8988T (cell line): ENCODE data around the gene BRME1.

Experiments used
- DNase-seq: peaks from one replicate; pipeline ENCODE4 v3.0.0; 2011

BRME1 gene

DNA sequence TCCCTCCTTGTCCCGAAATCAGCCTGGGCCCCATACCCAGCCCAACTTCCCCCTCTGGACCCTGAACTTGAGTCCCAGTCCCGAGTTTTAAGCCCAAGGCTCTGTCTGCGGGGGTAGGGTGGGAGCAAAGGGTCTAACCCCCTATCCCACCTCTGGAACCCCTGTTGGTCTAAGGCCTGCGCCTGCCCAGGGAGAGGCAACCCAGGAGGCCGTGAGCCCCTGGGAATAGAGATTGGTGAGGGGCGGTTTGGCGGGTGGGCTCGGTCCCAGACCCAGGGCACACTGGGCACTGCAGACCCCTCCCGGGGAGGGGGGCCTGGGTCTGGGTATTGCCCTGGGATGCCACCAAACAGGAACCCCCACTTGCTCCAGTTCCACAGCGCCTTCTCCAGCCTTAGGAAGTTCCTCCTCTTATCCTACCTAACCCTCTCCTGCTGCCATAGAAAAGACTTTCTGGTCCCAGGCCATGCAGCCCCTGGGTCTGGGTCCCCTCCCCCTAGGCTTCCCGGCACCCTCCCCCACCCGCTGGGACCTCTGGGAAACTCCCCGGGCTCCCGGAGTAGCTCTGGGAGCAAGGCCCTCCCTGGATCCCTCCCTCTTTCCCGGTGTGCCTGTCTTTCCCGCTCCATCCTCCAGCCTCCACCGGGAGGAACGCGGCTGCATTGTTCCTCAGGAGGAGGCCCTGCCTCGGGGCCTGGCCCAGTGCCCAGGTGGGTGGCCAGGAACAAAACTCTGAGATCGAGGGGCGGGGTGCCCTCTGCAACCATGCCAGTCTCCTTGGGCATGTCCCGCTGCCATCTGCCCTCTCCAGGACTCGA is 62.6 kb downstream of the BRME1 start:
- peak; percentile 61 for DNase-seq

DNA sequence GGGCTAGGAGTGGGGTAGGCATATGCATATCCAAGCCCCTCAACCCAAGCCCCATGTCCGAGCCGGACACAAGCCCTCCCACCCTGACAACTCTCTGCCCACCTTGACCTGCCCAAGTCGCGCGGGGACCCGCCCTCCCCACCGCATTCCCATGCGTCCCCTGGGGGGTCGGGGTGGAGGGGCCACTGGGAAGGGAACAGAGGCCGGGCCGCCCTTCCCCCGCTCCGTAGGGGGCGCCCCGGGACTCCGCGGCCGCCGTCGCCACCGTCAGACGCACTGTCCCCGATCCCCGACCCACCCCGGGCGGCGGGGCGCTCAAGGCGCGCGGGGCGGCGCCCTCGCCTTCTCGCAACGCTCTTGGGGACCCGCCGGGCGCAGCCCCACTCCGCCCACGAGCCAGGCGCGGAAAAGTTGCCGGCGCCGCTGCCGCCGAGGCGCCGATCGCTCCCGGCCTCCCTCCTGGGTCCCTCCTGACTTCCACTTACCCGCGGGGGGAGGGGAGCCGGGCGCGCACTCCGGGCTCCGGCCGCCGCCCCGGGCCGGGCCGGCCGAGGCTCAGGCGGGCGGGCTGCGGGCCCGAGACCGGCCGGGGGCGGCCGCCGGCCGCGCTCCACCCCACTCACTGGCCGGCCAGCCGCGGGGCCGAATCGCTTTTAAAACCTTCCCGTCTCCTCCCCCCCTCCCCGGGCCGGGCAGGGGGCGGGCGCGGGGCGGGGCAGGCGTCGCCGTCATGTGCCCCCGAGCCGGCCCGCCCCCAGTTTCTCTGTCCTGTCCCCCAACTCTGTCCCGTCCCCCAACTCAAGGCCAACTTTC is 63.4 kb downstream of the BRME1 start:
- DNase-seq, result no peak

DNA sequence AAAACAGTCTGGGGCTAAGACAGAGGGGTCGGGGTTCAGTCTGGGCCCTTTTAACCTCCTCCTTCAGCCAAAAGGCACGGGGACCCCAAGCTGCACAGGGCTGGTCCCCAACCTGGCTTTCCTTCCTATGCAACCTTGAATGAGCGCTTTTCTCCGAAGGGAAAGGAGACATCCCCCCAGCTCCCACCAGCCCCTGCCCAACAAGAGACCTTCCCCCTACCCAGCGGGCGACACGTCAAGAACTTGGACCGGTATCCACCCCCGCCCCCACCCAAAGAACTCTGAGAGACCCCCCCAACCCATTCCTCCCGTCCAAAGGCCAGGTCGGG is 64.0 kb downstream of the BRME1 start:
- no peak for DNase-seq

DNA sequence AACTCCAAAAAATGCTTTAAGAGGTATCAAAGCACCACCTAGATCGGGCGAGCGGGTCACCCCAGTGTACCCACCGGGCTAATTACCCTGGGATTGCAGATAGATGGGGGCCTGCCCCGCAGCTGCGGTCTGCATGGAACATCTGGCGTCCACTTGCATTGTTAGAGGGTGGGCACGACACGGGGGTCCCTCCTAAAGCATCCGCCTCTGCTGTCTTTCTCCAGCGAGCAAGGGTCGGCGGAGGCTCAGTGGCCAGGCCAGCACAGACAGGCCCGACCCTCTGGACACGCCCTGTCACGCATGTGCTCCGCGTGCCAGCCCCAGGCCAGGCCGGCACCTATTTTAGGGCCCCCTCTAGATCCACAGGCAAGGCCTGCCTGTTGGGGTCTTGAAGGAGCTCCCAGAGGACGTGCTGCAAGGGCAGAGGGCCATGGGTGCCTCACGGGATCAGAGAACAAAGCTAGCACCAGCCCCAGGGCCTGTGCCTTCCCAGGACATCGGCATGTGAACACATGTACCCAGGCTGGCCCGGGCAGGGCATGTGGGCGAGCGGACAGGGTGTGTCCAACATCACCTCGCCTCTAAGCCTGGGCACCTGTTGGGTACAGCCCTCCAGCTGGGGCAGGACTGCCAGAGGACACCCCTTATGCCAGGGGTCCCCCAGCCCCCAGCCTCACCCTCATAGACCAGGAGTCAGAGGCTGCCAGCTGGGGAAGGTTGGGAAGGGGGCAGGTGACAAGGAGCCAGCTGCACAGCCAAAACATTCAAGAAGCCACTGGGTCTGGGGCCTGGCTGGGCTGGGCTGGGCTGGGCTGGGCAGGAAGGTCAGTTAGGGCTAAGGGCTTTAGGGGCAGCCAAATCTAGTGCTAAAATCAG is 64.6 kb downstream of the BRME1 start:
- DNase-seq, result no peak

DNA sequence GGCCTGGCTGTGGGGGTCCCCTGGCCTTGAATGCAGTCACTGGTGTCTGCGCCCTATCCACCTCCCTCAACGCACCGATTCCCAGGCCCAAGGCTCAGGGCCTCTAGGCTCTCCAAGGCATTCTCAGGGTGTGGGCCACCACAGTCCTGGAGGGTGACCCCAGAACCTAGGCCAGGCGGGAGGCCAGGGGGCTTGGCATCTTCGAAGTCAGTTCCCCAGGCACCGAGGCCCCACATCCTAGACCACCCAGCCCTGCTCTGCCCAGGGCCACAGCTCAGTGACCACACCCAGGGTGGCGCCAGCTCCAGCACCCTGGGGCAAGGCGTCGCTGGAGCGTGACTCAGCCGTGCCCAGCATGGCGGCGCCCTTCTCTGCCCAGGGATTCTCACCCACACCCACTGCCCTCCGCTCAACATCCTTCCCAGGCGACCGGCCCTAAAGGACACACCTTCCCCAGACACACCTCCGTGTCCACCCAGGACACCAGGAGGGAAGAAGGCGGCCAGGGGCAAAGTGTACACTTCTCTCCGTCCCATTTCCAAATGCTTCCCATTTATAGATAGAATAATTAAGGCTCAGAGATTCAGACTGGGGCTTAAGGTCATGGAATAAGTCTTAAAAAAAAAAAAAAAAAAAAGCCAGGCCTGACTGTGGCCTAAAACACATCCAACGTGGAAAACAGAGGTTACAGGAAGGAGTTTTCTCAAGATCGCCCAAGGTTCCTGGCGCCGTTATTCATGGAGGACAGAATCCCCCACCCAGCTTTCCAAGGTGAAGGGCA is 65.4 kb downstream of the BRME1 start:
- DNase-seq, result no peak

DNA sequence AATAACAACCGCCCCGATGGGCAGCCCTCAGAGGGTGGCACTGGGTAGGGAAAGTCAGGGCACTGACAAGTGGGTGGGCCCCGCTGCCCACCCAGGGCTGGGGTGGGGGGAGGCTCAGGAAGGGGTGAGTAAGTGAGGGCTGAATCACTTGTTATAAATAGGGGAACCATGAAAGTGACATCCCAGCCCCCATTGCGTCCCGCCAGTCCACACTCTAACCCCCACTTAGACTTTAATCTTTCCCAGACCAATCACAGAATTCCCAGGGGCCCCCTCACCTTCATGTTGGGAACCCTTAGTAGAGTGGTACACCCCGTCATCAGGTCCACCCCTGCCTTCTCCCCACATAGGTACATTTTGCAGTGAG is 66.0 kb downstream of the BRME1 start:
- no peak for DNase-seq

DNA sequence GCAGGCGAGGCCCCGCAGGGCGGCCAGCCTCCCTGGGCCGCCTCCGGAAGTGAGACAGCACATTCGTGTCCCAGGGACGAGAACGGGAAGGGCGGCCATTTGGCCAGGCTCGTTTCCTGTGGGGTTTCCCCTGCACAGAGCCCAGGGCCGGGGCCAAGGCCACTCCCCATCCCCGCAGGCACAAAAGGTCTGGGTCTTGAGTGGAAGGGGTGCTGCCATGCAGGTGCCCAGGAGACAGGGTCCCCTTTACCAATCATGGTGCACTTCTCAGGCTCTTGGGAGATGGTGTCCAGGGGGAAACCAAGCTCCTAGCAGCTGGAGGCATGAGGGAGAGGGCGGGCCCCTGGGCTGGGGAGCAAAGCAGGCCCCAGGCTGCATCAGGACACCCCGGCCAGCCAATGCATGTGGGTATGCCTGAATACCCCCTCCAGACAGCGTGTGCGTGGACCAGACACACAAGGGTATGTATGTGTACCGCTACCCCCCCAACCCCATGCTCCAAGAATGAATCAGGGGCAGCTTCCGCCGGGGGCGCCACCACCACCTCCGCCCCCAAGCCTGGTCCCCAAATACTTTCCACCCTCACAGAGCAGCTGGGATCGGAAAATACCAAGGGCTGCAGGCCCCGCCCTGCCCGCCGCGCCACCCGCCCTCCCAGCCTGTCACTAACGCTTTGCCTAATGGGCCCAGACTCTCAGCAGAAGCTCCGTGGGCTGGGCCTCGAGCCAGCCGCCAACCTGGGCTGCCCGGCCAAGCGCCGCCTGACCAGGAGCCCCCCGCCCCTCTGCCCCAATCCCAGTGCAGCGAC is 66.6 kb downstream of the BRME1 start:
- DNase-seq, result no peak

DNA sequence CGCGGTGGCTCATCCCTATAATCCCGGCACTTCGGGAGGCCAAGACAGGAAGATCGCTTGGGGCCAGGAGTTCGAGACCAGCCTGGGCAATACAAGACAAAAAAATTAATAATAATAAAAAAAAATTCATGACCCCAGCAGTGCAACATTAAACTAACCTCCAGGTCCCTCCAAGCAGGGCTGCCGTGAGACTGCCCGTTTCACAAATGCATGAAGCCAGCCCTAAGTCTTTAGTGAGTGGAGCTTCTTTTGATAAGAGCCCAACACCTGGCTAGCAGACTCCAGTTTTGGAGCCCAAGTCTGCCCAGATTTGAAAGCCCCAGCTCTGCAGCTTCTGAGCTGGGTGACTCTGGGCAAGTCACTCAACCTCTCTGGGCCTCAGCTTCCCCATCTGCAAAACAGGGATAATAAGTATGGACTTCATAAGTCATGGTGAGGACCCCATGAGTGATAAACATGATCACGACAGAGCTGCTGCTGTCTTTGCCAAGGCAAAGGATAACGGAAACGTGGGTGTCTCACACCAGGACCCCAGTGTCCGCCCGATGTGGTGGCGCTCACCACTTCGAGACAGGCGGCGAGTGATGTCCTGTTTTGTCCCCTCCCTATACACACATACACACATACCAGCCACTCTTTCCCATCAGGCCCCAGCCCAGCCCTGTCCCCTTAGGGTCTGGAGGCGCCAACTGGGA is 67.3 kb downstream of the BRME1 start:
- no peak for DNase-seq

DNA sequence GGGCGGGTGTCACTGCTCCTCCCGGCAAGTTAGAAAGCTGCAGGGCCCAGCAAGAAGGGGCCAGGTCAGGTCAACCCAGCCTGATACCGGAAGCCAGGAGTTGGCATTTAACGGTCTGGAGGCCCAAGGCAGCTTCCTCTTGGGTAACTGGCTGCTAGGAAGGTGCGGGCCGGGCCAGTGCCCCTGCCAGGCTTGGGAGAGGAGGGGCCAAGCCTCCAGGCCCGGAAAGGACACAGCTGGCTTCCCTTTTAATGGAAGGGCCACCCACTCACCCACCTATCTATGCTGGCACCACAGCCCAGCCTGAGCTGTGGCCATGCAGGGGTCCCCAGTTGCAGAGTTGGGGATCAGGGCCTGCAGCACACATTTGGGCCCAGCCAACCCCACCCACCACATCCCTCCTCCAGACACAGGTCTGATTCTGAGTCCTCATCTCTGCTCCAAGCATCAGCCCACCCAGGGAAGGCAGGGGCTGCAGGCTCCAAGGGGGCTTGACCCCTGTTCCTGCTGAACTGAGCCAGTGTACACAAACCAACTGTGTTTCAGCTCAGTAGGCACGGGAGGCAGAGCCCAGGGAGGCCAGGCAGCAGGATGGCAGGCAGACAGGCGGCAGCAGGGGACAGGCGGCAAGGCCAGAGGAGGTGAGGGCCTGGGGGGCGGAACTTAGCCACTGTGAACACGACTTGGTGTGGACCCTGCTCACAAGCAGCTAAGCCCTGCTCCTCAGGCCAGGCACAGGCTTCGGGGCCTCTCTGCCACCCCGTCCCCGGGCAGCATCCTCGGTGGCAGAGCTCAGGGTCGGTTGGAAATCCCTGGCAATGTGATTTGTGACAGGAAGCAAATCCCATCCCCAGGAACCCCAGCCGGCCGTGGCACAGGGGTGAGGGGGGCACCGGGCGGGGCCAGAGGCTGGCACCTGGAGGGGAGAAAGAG is 69.9 kb downstream of the BRME1 start:
- no peak for DNase-seq

DNA sequence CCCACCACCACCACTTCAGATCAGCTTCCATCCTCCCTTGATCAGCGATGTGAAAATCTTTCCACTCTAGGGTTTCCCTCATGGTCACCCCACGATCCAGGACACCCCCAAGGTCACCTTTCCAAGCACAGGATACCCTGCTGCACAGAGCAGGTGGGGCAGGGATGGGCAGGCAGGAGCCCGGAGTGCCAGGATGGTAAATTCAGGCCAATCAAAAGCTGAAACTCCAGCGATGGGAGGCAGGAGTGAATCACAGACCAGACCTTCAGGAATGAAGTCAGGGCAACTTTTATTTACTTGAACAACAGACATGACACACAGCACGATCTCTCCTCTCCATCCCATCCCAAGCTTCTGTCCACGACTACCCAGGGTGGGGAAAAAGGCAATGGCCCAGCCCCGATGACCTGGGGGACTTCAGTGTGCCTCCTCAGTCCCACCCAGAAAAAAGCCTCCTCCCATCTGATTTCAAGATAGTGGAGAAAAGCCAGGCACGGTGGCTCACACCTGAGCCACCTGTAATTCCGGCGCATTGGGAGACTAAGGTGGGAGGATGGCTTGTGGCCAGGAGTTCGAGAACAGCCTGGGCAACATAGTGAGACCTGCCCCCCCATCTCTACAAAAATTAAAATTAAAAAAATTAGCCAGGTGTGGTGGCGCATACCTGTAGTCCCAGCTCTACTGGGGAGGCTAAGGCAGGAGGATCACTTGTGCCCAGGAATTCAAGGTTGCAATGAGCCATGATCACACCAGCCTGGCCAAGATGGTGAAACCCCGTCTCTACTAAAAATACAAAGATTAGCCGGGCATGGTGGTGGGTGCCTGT is 71.5 kb downstream of the BRME1 start:
- no peak for DNase-seq

DNA sequence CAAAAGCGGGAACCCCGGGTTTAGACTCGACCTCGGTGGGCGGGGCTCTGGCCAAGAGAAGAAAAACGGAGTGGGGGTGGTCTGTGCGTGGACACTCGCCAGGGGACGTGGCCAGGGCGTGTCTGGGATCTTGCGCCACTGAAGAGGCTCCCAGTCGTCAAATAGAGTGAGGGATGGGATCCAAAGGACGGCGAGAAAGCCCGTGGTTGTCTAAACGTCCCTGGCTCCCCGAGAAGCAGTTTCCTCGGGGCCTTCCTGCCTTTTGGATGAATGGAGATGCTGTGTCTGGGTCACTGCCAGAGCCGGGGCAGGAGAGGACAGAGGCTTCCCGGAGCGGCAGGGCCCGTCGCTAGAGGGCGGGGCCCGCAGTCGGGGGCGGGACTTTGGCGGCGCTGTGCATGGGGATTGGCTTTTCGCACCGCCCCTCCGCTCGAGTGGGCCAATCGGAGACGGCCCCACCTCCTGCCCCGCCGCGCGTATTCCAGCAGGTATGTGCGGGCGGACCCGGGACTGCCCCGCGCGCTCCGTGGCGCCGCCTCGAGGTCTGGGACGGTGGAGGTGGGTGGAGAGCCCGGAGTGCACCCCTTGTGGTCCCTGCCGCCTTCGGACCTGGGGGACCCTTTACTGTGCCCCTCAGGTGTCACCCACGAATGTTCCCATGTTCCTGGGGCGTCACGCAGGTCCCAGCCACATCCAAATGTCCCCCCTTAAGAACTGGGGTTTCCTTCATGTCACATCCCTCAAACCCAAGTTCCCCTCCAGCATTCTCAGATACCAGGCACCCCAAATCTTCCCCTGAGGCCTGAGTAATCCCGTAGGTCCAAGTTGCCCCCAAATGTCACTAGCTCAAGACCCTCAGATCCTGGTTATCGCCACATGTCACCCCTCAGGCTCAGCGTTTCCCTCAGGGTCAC is 72.3 kb downstream of the BRME1 start:
- peak; percentile 91 for DNase-seq
